Stimulated activated CD8-positive, alpha-beta memory T cell treated with anti-CD3 and anti-CD28 coated beads, Interleukin-12 subunit alpha, Interleukin-12 subunit beta, amount 100 ng/mL, for 4 hours (primary cell): ENCODE results near the gene PDCD6IP.
"Not testable (repeated sequence)": the region's sequence is repeated elsewhere in the genome, so short reads cannot be mapped to it uniquely, and the experiment has no call there.

Experiments used
- DNase-seq: peaks from one replicate; pipeline ENCODE4 v3.0.0-alpha.2; 2020; ENCODE audit warnings: low read depth

Gene PDCD6IP

DNA sequence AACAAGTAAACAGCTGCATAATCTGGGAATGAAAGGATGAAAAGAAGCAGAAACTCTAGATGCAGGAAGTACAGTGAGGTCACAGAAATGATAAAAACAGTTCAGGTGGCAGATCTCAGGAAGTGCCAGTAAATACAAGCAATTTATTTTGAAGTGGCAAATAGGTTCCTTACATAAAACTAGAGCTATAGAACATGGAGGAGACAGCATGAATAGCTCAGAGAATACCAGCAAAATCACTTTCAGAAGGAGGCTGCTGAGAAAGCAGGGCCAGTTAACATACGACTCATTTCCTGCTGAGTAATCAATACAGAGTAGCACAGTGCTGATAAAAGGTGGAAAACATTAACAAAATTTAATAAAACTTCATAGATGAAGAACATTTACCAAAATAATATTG is 57.0 kb downstream of the PDCD6IP start:
- not testable (repeated sequence) for DNase-seq

DNA sequence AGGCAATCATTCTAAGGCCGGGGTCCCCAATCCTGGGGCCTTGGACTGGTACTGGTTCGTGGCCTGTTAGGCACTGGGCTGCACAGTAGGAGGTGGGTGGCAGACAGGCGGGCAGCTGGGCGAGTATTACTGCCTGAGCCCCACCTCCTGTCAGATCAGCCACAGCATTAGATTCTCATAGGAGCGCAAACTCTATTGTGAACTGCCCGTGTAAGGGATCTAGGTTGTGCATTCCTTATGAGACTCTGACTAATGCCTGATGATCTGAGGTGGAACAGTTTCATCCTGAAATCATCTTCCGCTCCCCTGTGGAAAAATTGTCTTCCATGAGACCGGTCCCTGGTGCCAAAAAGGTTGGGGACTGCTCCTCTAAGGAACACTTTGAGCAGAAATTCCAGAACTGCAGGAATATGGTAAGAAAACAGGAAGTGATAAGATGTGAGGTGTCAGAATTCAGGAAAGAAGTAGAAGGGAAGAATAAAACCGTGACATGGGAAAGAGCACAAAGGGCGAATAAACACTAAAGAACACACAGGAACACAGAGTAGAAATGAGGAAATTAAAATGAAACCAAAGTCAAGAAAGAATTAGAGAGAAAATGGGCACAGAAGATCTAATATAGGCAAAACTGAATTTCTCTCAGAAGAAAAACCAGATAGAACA is 57.6 kb downstream of the PDCD6IP start:
- DNase-seq = no peak

DNA sequence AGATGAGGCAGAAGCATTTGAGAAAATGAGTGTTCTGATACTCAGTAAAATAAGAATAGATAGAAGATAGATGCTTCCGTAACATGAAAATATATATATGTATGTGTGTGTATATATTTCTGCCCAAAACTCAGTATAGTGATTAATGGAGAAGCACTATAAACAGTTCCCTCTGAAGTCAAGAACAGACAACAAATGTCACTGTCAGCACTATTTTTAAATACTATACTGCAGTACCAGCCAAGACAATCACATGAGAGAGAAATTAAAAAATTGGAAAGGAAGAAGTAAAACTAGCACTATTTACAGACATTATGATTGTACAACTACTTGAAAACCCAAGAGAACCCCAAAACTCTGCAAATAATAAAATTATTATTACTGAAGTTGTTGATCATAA is 59.3 kb downstream of the PDCD6IP start:
- not testable (repeated sequence) for DNase-seq

DNA sequence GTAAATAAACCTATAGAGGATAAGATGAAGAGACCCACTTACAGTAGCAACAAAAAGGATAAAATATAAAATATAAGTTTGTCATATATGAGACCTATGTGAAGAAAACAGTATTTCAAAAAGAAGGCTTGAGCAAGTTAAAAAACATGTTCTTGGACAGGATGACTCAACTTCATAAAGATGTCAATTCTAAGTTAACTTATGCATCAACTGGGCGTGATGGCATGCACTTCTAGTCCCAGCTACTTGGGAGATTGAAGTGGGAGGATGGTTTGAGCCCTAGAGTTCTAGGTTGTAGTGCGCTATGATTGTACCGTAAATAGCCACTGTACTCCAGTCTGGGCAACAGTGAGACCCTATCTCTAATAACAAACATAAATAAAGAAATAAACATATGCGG is 59.7 kb downstream of the PDCD6IP start:
- no peak for DNase-seq

DNA sequence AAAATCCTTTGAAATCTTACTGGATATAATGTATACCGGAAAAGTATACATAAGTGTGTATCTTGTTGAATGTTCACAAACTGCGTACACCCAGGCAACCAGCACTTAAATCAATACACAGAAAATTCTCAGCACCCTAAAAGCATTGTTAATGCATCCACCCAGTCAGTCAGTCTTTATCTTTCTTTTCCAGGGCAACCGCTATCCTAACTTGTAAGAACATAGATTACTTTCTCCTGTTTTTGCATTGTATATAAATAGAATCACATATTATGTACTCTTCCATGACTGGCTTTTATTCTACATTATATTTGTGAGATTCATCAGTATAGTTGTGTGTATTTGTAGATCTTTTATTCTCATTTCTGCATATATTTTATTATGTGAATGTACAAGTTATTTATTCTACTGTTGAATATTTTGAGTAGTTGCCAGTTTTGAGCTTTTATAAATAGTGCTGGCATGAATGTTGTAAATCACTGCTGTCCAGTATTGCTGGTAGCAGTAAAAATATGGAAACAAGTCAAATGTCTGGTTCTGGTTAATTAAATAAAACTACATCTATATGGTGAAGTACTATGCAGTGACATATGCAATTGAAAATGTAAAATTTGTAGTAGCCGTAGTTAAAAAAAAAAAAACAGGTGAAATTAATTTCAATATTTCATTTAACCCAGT is 62.1 kb downstream of the PDCD6IP start:
- DNase-seq = no peak

DNA sequence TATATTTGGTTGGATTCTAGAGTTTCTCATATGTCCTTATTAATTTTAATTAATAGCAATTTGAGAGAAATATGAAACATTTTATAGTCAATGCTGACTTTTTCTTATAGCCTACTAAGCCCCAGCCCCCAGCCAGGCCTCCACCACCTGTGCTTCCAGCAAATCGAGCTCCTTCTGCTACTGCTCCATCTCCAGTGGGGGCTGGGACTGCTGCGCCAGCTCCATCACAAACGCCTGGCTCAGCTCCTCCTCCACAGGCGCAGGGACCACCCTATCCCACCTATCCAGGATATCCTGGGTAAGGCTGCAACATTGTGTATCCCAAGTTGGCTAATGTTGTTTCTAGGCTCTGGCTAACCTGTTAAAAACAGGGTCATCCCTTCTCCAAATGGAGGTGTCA is 66.7 kb downstream of the PDCD6IP start:
- no peak for DNase-seq

DNA sequence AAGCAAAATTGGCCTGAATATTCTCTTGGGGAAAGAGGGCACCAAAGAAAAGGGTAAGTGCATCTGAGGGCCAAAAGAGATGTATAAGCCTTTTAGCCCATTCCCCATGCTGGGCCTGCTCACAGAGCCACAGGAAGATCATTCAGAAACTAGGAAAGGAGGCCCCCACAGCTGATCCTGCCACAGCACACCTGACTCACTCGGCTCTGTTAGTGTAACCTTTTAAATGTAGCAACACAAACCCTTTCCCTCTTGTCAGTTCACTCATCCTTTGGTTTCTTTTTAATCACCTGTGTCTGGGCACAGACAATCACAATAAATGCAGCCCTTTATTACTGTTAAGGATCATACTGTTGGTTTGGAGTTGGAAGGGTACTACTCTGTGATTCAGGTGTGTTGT is 69.9 kb downstream of the PDCD6IP start:
- no peak for DNase-seq

DNA sequence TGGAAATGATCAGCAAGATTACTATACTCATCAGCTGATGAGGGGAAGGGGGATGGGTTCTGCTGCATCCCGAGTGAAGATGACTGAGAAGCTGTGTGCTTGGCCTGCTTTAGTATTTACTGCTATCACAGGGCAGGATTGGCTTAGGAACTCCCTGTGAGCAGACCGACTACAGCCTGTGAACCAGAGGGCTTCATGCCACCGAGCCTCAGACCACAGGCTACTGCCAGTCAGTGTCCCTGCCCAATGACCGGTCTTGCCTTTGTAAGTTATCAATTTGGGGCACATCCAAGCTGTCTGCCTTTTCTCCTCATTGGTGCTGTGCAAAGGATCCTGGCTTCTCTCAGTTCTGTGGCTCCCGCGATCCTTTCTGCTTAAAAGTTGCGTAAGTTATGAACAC is 71.5 kb downstream of the PDCD6IP start:
- DNase-seq = no peak

DNA sequence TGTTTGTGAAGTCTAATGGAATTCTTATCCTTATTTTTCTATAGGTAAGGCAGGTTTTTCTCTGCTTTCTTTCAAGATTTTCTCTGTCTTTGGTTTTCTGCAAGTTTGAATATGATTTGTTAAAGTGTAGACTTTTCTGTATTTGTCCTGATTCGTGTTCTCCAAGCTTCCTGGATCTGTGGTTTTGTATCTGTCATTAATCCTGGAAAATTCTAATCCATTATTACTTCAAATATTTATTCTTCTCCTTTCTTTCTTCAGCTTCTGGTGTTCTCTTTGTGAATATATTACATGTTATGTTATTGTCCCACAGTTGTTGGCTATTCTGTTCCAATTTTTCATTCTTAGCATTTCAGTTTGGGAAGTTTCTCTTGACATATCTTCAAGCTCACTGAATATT is 76.4 kb downstream of the PDCD6IP start:
- DNase-seq = no peak

DNA sequence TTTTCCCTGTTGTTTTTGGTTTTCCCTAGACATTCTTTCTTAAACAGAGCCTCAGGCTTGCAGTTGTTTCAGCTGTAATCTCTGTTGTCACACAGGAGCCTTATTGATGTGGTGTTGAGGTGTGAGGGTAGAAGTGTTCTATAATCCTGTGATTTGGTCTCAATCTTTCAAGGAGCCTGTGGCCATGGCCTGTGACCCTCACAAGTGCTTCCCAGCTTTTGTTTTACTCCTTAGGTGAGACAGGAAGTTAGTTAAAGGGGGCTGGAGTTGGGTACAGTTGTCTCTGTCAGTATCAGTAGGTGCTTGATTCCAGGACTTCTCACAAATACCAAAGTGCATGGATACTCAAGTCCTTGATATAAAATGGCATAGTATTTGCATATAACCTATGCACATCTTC is 77.2 kb downstream of the PDCD6IP start:
- no peak for DNase-seq

DNA sequence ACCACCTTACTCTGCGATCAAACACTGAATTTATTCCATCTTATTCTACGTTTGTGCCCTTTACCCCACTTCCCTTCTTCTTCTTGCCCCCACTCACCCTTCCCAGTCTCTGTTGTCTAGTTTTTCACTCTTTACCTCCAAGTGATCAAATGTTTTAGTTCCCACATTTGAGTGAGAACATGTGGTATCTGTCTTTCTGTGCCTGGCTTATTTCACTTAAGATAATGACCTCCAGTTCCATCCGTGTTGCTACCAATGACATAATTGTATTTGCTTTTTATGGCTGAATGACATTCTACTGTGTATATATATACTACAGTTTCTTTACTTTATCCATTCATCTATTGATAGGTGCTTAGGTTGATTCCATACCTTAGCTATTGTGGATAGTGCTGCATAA is 78.8 kb downstream of the PDCD6IP start:
- no peak for DNase-seq

DNA sequence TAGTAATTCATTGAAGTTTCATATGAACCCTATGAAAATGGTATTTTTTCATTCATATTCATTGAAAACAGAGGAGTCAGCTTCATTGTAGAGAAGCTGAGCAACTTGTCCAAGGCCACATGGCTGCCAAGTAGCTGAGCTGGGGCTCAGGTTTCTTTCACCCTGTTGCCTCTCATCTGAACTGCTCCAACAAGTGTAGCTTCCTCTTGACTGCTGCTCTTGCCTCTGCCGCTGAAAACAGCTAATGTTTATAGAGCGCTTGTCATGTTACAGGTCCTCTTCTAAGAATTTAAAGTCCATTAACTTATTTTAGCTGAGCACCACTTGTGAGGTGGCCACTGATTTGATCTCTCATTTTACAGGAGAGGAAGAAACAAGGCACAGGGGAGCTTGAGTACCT is 81.1 kb downstream of the PDCD6IP start:
- DNase-seq = no peak

DNA sequence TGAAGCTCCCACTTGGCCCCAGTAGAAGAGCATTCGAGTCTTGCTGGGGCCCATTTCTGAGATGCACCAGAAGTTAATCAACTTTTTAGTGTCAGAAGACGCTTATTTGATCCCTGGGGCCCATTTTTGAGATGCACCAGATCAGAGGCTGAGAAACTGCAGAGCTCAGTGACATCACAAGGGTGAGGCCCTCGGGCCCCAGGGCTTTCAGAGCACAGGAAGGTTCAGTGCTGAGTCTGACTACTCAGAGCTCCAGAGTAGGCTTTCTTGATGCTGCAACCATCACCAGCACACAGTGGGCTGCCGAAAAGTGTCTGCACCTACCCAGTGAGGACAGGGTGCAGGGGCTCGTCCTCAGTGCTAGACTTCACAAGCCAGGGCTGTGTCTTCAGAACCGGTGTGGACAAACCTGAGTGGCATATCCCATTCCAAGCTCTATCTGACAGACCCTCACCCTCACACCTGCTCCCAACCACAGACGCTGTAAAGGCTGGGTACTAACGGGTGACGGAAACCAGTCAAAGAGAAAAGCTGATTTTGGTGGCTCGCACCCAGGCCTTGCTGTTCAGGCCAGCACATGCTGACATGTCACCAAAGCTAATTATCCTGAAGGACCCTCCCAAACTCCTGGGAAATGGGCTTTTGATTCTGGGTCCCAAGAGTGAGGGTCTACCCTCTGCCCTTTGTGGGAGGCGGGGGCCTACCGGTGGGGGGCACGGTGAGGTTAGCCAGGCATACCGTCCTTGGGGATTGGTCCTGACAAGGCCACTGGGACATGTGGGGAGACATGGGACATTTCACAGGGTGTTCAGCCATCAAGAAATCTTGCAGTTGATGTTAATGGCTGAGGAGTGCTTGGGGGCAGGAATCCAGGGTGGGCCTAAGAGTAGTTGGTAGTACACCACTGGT is 83.0 kb downstream of the PDCD6IP start:
- no peak for DNase-seq

DNA sequence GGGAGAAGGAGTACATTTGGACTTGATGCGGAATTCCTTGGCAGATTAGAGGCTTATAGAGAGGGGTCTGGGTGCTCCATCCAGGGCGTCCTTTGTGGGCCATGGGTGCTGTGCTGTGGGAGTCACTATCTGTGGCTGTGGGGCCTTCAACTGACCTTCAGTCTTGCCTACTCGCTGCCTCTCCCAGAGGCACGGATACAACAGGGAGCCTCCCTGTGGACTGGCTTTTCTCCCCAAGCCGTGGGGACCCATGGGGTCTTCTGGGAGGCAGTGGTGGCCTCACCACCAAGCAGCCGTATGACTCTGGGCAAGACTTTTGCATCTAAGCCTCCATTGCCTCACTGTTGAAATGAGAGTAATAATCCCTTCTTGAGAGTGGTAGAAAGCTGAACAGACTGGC is 83.9 kb downstream of the PDCD6IP start:
- DNase-seq = no peak

DNA sequence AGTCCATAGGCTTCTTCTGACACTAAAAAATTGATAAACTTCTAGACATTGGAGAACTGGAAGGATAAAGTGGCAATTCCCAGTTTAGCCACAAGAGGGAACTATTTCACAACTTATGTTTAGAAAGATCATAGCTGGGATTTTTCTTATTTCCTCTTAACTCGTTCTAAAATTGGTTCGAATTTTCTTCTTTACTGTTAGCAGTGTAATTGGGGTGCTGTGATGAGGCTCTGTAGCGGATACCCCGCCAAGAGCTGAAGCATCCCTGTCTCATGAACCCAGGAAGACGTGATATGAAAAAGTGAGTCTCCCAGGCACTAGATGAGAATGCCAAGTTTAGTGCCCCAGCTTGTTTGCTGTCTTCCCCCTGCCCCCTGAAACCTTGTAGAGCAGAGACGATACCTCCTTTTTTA is 85.1 kb downstream of the PDCD6IP start:
- DNase-seq = no peak

DNA sequence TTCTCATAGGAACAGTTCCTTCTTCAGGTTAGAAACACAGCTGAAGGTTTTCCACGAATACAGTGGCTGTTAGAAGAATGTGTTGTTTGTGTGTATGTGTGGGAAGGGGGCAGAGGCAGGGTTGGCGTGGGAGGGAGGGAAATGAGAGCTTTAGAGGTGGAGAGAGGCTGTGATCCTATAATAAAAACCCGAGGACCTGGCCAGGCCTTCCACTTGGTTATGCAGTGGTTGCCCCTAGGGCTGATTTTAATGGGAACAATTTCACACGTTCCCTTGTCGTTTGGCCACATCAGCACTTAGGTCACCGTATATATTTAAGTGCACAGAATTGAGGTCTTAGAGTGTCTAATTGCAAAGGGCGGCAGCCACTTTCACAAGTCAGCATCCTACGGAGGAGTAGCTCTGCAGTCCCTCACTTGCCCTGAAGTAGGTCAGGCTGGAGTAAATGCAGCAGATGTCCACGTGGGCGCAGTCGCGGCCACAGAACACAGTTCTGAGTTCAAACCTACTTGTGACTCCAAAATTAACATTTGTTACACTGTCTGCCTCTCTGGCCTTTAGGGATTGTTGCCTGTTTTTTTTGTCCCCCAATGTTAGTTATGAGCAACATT is 85.6 kb downstream of the PDCD6IP start:
- no peak for DNase-seq

DNA sequence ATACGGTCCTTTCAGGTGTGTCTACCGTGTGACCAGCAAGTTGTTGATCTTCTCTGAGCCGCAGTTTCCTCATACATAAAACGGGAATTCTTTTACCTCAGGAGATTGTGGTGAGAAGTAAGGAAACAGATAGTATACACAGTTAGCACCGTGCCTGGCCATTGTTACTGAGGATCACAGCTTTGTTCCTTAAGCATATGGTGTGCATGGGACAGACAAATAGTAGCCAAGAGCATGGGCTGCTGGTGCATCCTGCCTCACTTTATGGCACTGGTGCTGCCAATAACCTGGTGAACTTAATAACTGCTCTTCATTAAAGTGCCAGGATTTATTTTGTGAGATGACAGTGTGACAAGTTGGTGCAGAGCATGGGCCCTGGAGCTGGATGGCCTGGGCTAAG is 86.3 kb downstream of the PDCD6IP start:
- no peak for DNase-seq

DNA sequence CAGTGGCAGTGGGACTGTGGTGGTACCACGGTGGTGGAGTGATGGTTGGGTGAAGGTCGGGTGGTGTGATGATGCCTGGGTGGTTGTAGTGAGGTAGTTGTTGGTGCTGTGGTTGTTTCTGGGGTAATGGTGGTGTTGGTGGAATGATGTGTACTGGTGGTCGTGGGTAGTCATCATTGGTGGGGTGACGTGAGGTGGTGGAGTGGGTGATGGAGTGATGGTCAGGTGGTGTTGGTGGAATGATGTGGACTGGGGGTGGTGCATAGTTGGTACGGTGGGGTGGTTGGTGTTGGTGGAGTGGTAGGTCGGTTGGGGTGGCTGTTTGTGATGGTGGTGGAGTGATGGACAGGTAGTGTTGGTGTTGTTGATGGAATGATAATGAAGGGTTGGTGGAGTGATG is 87.1 kb downstream of the PDCD6IP start:
- no peak for DNase-seq

DNA sequence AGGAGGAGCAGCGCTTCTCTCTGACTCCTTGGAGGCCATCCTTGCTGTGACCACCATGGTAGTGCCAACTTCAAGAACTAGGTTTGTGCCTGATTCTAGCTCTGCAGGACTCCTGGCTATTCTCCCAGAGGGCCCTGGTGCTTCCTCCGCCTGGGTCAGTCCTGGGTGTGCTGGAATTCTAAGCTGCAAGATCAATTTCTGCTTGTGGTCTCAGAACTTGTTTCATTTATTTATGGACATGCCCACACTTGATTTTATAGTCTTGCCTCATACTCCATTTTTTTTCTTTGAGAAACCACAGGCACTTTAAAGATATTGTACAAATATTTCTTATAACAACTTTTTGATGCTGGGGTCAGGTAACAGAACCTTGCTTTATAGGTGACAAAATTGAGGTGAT is 87.6 kb downstream of the PDCD6IP start:
- DNase-seq = no peak

DNA sequence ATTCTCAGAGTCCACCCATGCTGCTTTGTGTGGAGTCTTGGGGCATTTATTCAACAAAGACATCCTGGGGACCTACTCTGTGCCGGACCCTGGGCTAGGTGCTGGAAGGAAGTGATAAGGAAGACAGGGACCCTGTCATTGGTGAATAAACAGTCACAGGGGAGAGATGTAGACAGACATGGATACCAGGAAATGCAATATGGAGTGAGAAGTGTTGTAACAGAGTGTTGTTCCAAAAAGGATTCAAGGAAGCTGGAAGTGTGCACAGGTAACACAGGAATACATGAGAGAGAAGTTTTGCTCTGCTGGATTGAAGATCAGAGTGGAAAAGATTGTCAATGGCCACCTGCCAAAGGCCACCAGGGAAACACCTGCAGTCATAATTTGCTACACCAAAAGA is 89.0 kb downstream of the PDCD6IP start:
- DNase-seq = no peak

DNA sequence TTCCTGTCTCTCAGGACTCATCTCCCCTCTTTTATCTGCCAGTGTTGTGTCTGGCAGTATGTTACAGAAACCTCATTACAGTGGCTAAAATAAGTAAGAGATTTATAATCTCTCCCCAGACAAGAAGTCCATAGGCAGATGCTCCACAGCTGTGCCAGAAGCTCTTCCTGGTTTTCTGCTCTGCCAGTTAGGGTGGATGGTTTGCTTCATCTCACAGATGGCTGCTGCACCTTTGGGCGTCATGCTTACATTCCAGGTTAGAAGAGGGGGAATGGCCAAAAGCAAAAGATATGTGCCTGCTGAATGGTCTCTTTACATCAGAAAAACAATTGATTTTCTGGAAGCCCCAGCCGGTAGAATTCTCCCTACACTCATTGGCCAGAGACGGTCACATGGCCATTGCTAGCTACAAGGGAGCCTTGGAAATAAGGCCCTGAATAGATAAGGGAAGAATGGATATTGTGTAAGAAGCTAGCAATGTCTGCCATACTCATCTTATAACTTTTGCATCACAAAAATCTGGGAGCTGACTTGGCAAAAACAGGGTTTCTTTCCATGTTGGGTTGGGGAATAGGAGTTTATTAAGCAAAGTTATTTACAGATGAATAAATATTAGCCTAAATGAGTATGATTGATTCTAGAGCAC is 91.1 kb downstream of the PDCD6IP start:
- DNase-seq = no peak

DNA sequence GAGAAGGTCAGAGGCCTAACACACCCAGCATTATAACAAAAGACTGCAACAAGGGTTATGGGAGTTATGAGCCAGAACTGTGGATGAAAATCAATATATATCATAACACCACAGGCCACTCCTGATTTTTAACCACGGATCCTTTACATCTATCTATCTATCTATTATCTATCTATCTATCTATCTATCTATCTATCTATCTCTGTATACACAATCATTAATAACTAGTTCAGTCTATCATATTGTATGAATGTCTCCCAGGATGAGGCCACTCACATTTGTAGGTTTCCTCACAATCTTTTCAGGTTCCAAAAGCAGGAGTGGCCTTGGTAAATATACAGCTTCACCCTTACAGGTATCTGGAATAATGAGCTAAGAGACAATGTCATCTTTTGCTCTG is 94.2 kb downstream of the PDCD6IP start:
- no peak for DNase-seq
